Choroid plexus epithelial cell (primary cell): ENCODE results near the gene NGF.

Source experiments
- DNase-seq: peaks from one replicate; pipeline ENCODE4 v3.0.0-alpha.2; 2010; ENCODE audit warnings: low read depth
- H3K4me3 ChIP-seq: 2 replicates; pipeline ENCODE4 v1.5.1; 2011; ENCODE audit warnings: low read depth, mild to moderate bottlenecking, control low read depth, low read length, moderate library complexity
- CTCF ChIP-seq: conservative IDR thresholded peaks from 2 replicates; pipeline ENCODE4 v1.5.1; 2011; ENCODE audit warnings: low read depth, mild to moderate bottlenecking, control low read depth, inconsistent platforms, low read length, moderate library complexity

The NGF gene

DNA sequence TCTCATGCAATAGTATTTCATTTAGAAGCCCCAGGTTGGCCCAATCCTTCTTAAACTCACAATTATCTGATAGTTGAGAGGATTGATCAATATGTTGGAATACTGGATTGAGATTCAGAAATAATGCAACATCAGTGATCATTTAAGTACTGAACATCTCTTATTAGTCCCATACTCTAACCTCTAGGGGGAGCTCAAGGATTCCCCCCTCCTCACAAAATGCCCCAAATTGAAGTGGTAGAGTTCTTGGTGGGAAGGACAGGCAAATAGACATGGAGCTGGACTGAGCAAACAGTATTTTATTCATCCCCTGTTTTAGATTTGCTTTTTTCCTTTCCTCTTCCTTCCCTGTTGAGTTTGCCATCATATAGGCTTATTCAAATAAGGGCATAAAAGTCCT lies 62.8 kb downstream of the NGF start:
- peak; percentile 67 for TF ChIP-seq CTCF
- peak; percentile 53 for DNase-seq
- no peak overlapping the region for H3K4me3 ChIP-seq

DNA sequence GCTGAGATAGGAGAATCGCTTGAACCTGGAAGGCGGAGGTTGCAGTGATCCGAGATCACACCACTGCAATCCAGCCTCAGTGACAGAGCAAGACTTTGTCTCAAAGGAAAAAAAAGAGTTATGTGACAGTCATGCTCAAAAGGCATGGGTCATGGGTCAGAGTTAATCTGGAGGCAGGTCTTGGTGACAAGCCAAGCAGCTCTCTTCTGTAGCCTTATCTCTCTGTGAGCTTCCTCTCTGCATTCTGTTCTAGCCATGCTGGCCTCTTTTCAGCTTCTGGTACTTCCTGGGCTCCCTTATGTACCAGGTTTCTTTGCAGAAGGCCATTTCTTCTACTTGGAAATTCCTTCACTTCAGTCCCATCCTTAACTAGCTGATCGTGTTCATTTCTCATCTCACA lies 63.6 kb downstream of the NGF start:
- H3K4me3 ChIP-seq, result no peak overlapping the region
- DNase-seq, result no peak
- no peak for TF ChIP-seq CTCF

- DNase-seq, result no peak
- TF ChIP-seq CTCF, result no peak
- H3K4me3 ChIP-seq, result no peak overlapping the region
These were observed 71.2 kb downstream of the NGF start for GRCh38 chr1:115266729-115267421.

- no peak for TF ChIP-seq CTCF
- no peak overlapping the region for H3K4me3 ChIP-seq
- no peak for DNase-seq
These were observed 73.0 kb downstream of the NGF start for GRCh38 chr1:115265099-115265498.

GRCh38 chr1:115262886-115263285 lies 75.2 kb downstream of the NGF start:
- H3K4me3 ChIP-seq, result no peak overlapping the region
- DNase-seq, result peak; percentile 94
- no peak for TF ChIP-seq CTCF

DNA sequence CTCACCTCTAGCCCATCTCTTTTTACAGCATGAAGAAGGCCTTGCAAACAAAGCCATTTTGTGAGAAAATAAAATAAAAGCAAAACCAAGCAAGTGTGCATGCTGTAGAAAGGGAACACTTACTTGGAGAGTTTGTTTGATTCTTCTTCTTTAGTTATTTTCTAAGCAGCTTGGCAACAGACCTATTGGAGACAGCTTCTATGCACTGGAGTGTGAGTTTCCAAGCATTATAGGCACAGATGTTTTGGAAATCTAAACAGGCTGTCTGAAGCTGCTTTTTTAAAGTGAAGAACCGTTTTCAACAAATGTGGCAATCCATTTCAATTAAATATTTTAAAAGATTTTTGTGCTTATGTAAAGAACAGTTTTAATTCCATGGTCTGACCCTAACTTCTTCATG lies 76.6 kb downstream of the NGF start:
- no peak for DNase-seq
- no peak overlapping the region for H3K4me3 ChIP-seq
- no peak for TF ChIP-seq CTCF

DNA sequence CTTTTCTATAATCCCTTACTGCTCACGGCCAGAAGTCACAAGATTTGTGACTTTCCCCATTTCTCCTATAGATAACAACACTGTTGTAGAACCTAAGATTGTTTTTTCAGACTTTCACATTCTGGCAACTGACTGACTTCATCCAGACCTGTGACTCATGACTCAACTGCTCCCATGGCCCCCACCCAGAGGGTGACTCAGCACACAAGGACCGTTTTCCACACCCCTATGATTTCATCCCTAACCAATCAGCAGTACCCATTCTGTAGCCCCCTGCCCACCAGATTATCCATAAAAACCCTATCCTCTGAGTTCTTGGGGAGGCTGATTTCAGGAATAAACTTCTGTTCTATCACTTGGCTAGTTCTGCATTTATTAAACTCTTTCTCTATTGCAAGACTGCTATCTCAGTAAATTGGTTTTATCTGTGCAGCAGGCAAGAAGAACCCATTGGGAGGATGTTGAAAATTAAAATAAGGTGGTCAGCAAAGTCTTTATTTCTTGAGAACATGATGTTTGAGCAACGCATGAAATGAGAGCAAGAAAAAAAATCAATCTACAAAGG lies 79.7 kb downstream of the NGF start:
- no peak overlapping the region for H3K4me3 ChIP-seq
- no peak for TF ChIP-seq CTCF
- DNase-seq, result peak; percentile 88
